Effector memory CD8-positive, alpha-beta T cell (primary cell): ENCODE results near the gene TUBE1.
A peak's percentile ranks its signal among the peaks of the same experiment; 100 is the strongest.
"Not testable (repeated sequence)": the region's sequence is repeated elsewhere in the genome, so short reads cannot be mapped to it uniquely, and the experiment has no call there.

ENCODE experiments used
- ATAC-seq: fragments of 150-1000 bp; cut with Tn5 transposase; replicated peaks from 2 replicates; pipeline ENCODE4 v1.10.0; 2021; ENCODE audit warnings: mild to moderate bottlenecking, moderate library complexity
- DNase-seq, 3 experiments: peaks; one replicate each; pipeline ENCODE4 v3.0.0; 2021
- H3K27ac Mint-ChIP-seq, 2 donors: one replicate each; pipeline ENCODE4 v1.8.0; 2022; ENCODE audit warnings: mild to moderate bottlenecking in 2 of 2, mixed read lengths in 2 of 2, moderate library complexity in 2 of 2
- H3K27me3 Mint-ChIP-seq, 2 donors: one replicate each; pipeline ENCODE4 v1.8.0; 2022; ENCODE audit warnings: mixed read lengths in 2 of 2
- H3K36me3 Mint-ChIP-seq: one replicate; pipeline ENCODE4 v1.8.0; 2022; ENCODE audit warnings: mild to moderate bottlenecking, moderate library complexity, mixed read lengths; ENCODE audit not compliant: insufficient read depth
- H3K4me1 Mint-ChIP-seq, 2 donors: one replicate each; pipeline ENCODE4 v1.8.0; 2022; ENCODE audit warnings: low read depth in 2 of 2, mixed read lengths in 2 of 2
- H3K4me3 Mint-ChIP-seq, 2 donors: one replicate each; pipeline ENCODE4 v1.8.0; 2022; ENCODE audit warnings: mild to moderate bottlenecking in 2 of 2, mixed read lengths in 2 of 2, moderate library complexity in 2 of 2
- H3K9me3 Mint-ChIP-seq, 2 donors: one replicate each; pipeline ENCODE4 v1.8.0; 2022; ENCODE audit warnings: mixed read lengths in 2 of 2

The TUBE1 gene

DNA sequence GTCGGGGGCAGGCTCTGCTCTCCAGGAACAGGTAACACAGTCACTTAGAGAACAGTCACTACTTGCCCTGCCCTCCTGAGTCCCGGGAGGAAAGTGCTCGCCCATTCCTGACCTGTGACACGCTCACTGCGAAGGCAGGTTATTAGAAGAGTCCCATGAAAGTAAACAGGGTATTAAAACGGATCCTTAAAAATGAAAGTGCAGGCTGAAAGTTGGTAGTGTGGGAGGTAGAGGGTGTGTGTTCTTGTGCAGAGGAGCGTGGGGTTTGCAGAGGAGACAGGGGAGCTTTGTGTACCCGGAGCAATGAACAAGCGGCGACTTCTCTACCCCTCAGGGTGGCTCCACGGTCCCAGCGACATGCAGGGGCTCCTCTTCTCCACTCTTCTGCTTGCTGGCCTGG, 33.3 kb downstream of the TUBE1 start, which contains the start of gene CCN6:
CCN6 (plus strand) TSS at position 104 of the 400 bp plus-strand sequence; CDS start at position 358, 254 bp downstream.
- peak within 1 kb of the TSS in 1 of 2 donors; percentile 44 for H3K27ac Mint-ChIP-seq
- ATAC-seq: no peak
- no peaks in the 10 kb centered on the region for H3K9me3 Mint-ChIP-seq
- no peaks in the 10 kb centered on the region for H3K36me3 Mint-ChIP-seq
- DNase-seq: no peak
- no peaks in the 10 kb centered on the region for H3K4me1 Mint-ChIP-seq
- peaks cover 18 to 36% of the 10 kb centered on the region in 2 donors for H3K27me3 Mint-ChIP-seq
- H3K4me3 Mint-ChIP-seq: no peak within 1 kb of the TSS

DNA sequence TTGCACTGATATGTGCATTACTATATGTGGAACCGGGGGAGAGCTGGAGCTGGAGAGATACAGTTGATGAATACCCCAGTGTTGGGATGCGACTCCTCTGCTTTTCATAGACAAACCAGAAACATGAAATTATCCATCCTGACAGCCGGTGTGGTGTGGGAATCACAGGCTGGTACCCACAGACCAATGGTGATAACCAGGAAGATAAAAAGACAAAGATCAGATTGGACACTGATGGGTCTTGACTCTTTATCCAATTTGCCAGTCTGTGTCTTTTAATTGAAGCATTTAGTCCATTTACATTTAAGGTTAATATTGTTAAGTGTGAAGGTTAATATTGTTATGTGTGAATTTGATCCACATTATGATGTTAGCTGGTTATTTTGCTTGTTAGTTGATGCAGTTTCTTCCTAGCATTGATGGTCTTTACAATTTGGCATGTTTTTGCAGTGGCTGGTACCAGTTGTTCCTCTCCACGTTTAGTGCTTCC, 36.0 kb downstream of the TUBE1 start:
- H3K27me3 Mint-ChIP-seq: peaks cover 18 to 36% of the 10 kb centered on the region in 2 donors

DNA sequence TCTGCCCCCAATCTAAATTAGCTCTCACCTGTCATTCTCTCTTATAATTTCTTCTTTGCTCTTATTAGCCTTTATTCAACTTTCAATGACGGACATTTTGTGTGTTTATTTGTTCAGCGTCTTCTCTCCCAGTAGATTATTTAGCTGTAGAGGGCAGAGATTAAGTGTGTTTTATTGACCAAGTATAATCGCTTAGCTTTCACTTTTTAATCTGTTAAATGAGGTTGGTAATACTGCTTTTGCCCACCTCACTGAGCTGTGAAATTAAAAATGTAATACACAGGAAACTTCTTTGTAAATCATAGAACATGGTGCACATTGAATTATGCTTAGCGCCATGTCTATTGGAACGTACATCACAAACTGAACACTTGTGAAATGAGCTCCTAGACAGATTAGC, 36.9 kb downstream of the TUBE1 start:
- no peak overlapping the region for H3K4me3 Mint-ChIP-seq
- DNase-seq (no peak), ATAC-seq (no peak)
- no peak overlapping the region for H3K27ac Mint-ChIP-seq
- H3K27me3 Mint-ChIP-seq: peaks cover 18 to 36% of the 10 kb centered on the region in 2 donors
- no peaks in the 10 kb centered on the region for H3K9me3 Mint-ChIP-seq
- no peaks in the 10 kb centered on the region for H3K4me1 Mint-ChIP-seq
- no peaks in the 10 kb centered on the region for H3K36me3 Mint-ChIP-seq

More for the DNA sequence above, 36.0 kb downstream of the TUBE1 start:
- H3K36me3 Mint-ChIP-seq, H3K4me3 Mint-ChIP-seq, ATAC-seq, H3K4me1 Mint-ChIP-seq, H3K9me3 Mint-ChIP-seq, DNase-seq, H3K27ac Mint-ChIP-seq: not testable (repeated sequence)

DNA sequence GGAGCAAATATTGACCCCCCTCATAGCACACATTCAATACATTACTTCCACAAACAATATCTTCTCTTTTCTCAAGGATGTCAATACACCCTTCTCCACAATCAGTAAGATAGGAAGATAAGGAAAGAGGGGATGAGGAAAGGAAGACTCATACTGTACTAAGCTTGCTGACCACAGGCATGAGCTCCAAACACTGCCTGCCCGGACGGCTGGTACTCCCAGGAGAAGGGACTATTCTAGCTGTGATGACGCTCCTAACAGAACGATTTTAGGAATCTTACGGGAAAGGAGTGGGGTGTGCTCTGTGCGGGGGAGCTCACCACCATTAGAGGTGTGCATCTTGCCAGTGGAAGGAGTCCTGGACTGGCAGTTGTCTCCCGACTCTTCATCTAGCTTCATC, 37.3 kb downstream of the TUBE1 start:
- no peaks in the 10 kb centered on the region for H3K4me1 Mint-ChIP-seq
- DNase-seq: no peak
- no peak overlapping the region for H3K4me3 Mint-ChIP-seq
- H3K9me3 Mint-ChIP-seq: no peaks in the 10 kb centered on the region
- peaks cover 15 to 32% of the 10 kb centered on the region in 2 donors for H3K27me3 Mint-ChIP-seq
- H3K27ac Mint-ChIP-seq: no peak overlapping the region
- ATAC-seq: no peak
- H3K36me3 Mint-ChIP-seq: no peaks in the 10 kb centered on the region

DNA sequence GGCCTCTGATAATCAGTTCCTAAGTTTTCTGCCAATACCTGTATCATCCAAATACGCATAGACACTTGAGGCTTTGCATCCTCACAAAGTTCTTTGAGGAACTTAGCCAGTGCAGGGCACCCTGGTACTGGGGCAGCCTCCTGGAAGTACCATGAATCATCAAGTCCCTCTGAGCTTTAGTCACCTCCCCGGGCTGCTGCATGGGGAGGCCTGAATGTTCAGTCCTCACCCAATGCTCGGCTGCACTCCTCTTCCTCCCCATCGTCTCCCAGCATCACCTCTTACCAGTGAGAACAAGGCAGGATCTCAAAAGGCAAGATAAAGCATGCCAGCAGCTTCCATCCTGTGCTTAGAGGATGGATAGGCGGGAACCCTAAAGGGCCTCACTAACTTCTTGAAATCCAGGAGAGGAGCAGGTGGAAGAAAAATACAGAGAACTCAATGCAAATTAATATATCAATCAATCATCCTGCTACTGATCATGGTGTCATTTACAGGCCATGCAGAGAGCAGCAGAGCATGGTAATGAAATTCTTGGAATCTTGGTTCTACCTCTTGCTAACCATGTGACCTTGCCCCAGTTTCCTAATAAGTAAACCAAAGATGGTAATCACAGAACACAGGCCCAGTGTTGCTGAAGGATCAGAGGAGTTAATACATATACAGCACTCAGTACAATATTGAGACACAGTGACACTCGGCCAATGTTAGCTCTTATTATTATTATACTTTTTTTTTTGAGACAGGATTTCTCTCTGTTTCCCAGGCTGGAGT, 38.1 kb downstream of the TUBE1 start:
- Mint-ChIP-seq H3K9me3 (no peaks in the 10 kb centered on the region), H3K4me1 (no peaks in the 10 kb centered on the region), H3K27me3 (peaks cover 11 to 24% of the 10 kb centered on the region in 2 donors), H3K27ac (no peak overlapping the region), H3K36me3 (no peaks in the 10 kb centered on the region), H3K4me3 (no peak overlapping the region)
- DNase-seq: no peak
- ATAC-seq: no peak

DNA sequence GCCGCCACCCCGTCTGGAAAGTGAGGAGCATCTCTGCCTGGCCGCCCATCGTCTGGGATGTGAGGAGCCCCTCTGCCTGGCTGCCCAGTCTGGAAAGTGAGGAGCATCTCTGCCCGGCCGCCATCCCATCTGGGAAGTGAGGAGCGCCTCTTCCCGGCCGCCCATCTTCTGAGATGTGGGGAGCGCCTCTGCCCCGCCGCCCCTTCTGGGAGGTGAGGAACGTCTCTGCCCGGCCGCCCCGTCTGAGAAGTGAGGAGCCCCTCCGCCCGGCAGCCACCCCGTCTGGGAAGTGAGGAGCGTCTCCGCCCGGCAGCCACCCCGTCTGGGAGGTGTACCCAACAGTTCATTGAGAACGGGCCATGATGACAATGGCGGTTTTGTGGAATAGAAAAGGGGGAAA, 39.8 kb downstream of the TUBE1 start:
- not testable (repeated sequence) for H3K4me1 Mint-ChIP-seq, ATAC-seq, H3K36me3 Mint-ChIP-seq, H3K27ac Mint-ChIP-seq, H3K9me3 Mint-ChIP-seq, DNase-seq, H3K27me3 Mint-ChIP-seq, H3K4me3 Mint-ChIP-seq

DNA sequence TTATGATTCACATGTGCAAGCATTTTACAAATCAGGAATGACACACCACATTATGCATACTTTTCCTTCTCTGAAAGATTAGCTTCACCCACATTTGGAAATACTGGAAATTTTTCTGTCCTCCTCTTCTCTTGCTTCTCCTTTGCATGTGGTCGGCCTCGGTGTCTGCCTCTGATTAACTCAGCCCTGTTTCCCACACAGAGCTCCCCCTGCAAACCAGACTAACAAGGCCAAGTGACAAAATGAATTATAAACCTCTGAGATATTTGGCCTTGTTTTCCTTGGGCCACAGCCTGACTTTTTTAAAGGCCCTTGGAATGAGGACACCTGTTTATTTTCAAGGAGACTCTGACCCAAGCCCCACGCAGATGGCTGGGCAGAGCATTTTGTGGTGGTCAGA, 42.4 kb downstream of the TUBE1 start:
- Mint-ChIP-seq H3K4me1 (peaks cover 0 to 5% of the 10 kb centered on the region in 2 donors), H3K27me3 (no peaks in the 10 kb centered on the region), H3K9me3 (no peaks in the 10 kb centered on the region), H3K36me3 (peaks cover 4% of the 10 kb centered on the region), H3K27ac (no peak overlapping the region), H3K4me3 (no peak overlapping the region)
- ATAC-seq (no peak), DNase-seq (no peak)

DNA sequence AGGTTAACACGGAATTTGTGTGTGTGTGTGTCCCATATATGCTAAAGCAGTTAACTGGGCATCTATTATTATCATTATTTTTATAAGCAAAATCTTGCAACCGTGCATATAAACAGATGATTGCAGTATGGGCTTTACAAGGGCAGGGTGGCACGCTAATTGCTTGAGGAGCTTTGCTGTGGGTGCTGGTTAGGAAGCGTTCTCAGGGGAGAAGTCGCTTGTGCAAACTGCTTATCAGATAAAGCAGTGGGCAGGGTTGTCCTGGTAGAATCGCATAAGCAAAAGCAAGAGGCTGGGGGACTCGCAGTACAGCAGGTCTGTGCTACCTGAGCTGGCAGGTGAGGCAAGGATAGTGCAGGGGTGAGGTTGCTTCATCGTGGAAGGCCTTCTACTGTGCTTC, 43.1 kb downstream of the TUBE1 start:
- H3K4me3 Mint-ChIP-seq: no peak overlapping the region
- DNase-seq: no peak
- peaks cover 0 to 5% of the 10 kb centered on the region in 2 donors for H3K4me1 Mint-ChIP-seq
- no peak for ATAC-seq
- H3K36me3 Mint-ChIP-seq: peaks cover 4% of the 10 kb centered on the region
- H3K9me3 Mint-ChIP-seq: no peaks in the 10 kb centered on the region
- peak overlapping the region in 1 of 2 donors; percentile 97 for H3K27ac Mint-ChIP-seq
- H3K27me3 Mint-ChIP-seq: no peaks in the 10 kb centered on the region

DNA sequence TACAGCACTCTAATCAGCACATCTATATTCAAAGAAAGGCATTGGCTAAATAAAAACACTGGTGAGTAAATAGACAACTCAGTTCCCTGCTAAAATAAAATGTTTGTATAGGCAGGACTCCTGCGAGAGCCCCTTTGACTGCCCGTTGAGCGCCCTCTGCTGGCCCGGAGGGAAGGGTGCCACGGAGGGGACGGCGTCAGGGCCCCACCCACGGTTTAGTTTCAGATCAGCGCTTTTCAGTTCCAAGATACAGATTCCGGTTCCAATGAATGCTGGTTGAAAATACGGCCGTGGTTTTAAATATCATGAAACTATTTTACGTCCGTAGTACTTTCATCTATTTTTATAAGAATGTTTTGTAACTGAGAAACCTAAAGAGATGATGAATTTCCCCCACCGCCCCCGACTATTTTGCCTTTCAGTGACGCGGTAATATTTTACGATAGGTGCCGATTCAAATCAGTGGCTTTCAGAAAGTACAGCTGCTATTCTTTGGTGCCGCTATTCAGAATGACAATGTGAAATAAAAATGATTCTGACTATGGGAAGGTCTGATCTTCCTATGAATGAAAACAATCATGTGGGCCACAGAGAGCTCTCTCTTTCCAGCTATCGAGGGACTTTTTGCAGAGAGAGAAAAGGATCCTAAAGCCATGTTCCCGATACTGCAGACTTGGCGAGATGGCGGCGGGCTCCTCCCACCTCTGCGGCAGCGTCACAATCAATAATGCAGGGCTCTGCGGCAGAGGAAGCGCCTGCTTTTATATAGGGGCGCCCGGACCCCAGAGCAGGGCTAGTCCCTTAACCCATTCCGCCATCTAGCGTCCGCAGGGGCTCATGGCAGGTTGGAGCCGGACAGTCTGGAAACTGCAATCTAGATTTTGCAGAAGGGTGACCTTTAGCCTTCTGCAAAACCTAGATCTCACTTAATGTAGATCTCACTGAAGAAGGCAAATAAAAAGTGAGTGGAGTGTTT, 44.0 kb downstream of the TUBE1 start:
- DNase-seq: peak; percentile 93
- peaks cover 0 to 5% of the 10 kb centered on the region in 2 donors for H3K4me1 Mint-ChIP-seq
- H3K36me3 Mint-ChIP-seq: peaks cover 4% of the 10 kb centered on the region
- H3K27me3 Mint-ChIP-seq: no peaks in the 10 kb centered on the region
- H3K4me3 Mint-ChIP-seq: peak overlapping the region; percentile 95 to 97
- no peaks in the 10 kb centered on the region for H3K9me3 Mint-ChIP-seq
- peak overlapping the region; percentile 97 to 98 for H3K27ac Mint-ChIP-seq
- ATAC-seq: peak; percentile 92

DNA sequence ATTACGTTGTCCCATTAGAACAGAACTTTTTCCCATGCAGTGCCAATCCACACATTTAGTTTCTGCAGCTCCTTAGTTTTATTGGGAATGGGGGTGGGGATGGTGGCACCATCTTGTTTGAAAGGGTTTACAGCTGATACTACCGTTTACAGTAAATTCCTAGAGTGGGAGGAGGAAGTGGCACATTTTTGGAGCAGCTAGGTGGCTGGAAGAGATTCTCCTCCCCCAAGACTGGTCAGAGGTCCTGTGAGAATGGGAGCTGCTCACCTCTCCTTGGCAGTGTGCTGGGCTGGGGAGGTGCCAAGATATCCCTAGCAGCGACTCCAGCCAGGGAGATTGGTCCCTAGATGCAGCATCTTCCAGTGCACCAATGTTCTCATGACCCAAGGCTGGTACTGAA, 45.7 kb downstream of the TUBE1 start:
- Mint-ChIP-seq H3K4me3 (no peak overlapping the region), H3K4me1 (peaks cover 0 to 5% of the 10 kb centered on the region in 2 donors), H3K9me3 (no peaks in the 10 kb centered on the region), H3K27ac (peak overlapping the region in 1 of 2 donors; percentile 98), H3K36me3 (peaks cover 4% of the 10 kb centered on the region), H3K27me3 (no peaks in the 10 kb centered on the region)
- ATAC-seq (no peak), DNase-seq (no peak)

DNA sequence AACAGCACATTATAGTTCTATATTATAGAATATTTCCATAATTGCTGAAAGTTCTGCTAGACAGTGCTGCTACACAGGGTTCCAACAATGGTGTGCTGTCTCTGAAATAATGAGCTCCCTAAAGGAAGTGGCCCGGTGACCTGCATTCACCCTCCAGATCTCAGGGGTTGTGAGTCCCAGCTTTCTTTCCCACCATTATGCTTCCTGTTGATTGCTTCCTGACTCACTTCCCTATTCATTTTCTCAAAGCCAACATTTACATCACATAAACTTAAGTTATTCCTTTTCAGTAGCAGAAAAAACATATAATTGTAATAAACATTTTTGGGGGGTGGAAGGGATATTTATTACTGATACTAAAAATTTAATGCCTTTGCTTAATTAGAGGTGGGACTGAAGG, 46.3 kb downstream of the TUBE1 start:
- Mint-ChIP-seq H3K4me3 (no peak overlapping the region), H3K4me1 (peaks cover 0 to 5% of the 10 kb centered on the region in 2 donors), H3K36me3 (peaks cover 4% of the 10 kb centered on the region), H3K27ac (no peak overlapping the region), H3K9me3 (no peaks in the 10 kb centered on the region), H3K27me3 (no peaks in the 10 kb centered on the region)
- DNase-seq (no peak), ATAC-seq (no peak)

DNA sequence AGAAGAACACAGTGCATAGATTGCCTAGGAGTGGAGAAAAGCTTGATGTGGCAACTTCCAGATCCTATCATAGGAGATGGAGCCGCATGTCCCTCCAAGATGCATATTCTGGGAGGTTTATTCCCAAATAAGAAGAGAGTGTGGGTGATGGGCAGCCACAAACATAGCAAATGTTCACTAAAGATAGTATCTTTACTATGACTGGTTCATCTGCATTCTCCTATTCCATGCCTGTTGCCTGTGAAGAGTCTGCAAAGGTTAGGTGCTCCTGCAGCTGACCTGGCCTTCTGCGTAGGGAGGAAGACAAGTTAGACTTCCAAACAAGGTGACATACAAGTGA, 47.9 kb downstream of the TUBE1 start:
- H3K9me3 Mint-ChIP-seq: no peaks in the 10 kb centered on the region
- ATAC-seq: no peak

DNA sequence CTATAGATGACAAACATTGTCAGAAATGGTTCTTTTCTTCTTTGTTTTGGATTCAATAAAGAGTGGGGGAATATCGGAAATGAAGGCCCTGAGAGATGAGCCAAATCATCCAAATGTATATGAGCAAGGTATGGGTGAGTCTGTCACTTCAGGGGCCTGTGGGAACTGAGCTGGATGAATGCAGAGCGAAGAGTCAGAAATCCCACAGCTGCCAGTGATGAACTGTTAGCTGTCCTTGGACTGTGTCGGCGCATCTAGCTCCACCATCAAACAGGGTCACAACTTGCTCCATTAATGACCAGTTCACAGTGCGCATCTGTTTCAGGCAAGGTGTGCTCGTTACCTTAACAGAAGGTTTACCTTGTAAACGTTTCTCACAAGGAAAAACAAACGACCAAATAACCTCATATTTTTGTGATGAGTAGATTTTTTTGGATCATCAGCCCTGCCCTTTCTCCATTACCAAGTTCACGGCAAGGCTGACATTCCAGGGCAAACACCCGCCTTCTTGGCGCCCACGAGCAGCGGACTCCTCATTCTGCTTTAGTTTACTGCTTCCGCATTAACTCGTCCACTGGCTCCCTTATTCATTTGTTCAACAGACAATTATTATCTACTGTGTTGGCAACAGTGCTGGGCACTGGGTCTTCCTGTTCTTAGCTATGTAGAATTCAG, 48.4 kb downstream of the TUBE1 start:
- H3K36me3 Mint-ChIP-seq: peaks cover 4% of the 10 kb centered on the region
- ATAC-seq (no peak), DNase-seq (no peak)
- H3K27me3 Mint-ChIP-seq: peaks cover 0 to 4% of the 10 kb centered on the region in 2 donors
- H3K4me3 Mint-ChIP-seq: no peak overlapping the region
- H3K4me1 Mint-ChIP-seq: peaks cover 7 to 8% of the 10 kb centered on the region in 2 donors
- H3K9me3 Mint-ChIP-seq: no peaks in the 10 kb centered on the region
- H3K27ac Mint-ChIP-seq: no peak overlapping the region

More for the DNA sequence above, 47.9 kb downstream of the TUBE1 start:
- H3K27me3 Mint-ChIP-seq: no peaks in the 10 kb centered on the region
- peaks cover 4% of the 10 kb centered on the region for H3K36me3 Mint-ChIP-seq
- H3K4me3 Mint-ChIP-seq: no peak overlapping the region
- peaks cover 5% of the 10 kb centered on the region in 2 donors for H3K4me1 Mint-ChIP-seq
- no peak for DNase-seq
- H3K27ac Mint-ChIP-seq: no peak overlapping the region
